SU-DHL-6 (cell line): ENCODE results near the gene HOXD11.

Source experiments
- H2AFZ ChIP-seq: fragments of 200-600 bp; sonication (generic); 2 replicates; pipeline ENCODE4 v1.6.1; 2014; ENCODE audit warnings: low read depth, mild to moderate bottlenecking, moderate library complexity, mixed read lengths, antibody characterized with exemption, low read length; ENCODE audit not compliant: severe bottlenecking
- H3F3A ChIP-seq: fragments of 200-600 bp; shearing (Covaris generic); 2 replicates; pipeline ENCODE4 v1.6.0; 2016; ENCODE audit warnings: antibody characterized with exemption, mild to moderate bottlenecking; ENCODE audit not compliant: insufficient read depth
- H3K27ac ChIP-seq: fragments of 200-600 bp; sonication (generic); 2 replicates; pipeline ENCODE4 v1.5.1; 2016; ENCODE audit warnings: low read depth, mild to moderate bottlenecking, low read length, moderate library complexity, mixed read lengths
- H3K27me3 ChIP-seq: fragments of 200-600 bp; sonication (generic), shearing (Covaris generic); 2 replicates; pipeline ENCODE4 v1.6.0; 2014; ENCODE audit warnings: mild to moderate bottlenecking, low read length
- H3K36me3 ChIP-seq: fragments of 200-600 bp; sonication (generic); 2 replicates; pipeline ENCODE4 v1.6.1; 2014; ENCODE audit warnings: mild to moderate bottlenecking, low read length, mixed read lengths
- H3K4me2 ChIP-seq: fragments of 300-600, 200-600 bp; shearing (Covaris generic), sonication (generic); 2 replicates; pipeline ENCODE4 v1.6.0; 2014; ENCODE audit warnings: low read length, low read depth, mild to moderate bottlenecking; ENCODE audit not compliant: poor library complexity, severe bottlenecking
- H3K4me3 ChIP-seq: fragments of 200-600 bp; sonication (generic); 2 replicates; pipeline ENCODE4 v1.5.1; 2014; ENCODE audit warnings: antibody characterized with exemption, low read length, mild to moderate bottlenecking, mixed read lengths; ENCODE audit not compliant: insufficient read depth, poor library complexity, severe bottlenecking
- H3K79me2 ChIP-seq: fragments of 200-600 bp; sonication (generic); 2 replicates; pipeline ENCODE4 v1.6.1; 2014; ENCODE audit warnings: mild to moderate bottlenecking, low read length, moderate library complexity; ENCODE audit not compliant: insufficient read depth
- H3K9ac ChIP-seq: fragments of 200-600 bp; sonication (generic); 2 replicates; pipeline ENCODE4 v1.7.0; 2014; ENCODE audit warnings: mild to moderate bottlenecking, low read length
- H3K9me2 ChIP-seq: fragments of 200-600 bp; sonication (generic); replicated peaks from 2 replicates; pipeline ENCODE4 v1.6.1; 2014; ENCODE audit warnings: low read length; ENCODE audit not compliant: insufficient read depth
- H3K9me3 ChIP-seq: fragments of 200-600 bp; sonication (generic); 2 replicates; pipeline ENCODE4 v1.6.1; 2014; ENCODE audit warnings: low read length, mixed read lengths; ENCODE audit not compliant: insufficient read depth
- H4K20me1 ChIP-seq: fragments of 200-600 bp; sonication (generic); 2 replicates; pipeline ENCODE4 v1.6.1; 2014; ENCODE audit warnings: low read depth, mild to moderate bottlenecking, antibody characterized with exemption, low read length, moderate library complexity, mixed read lengths
- EZH2phosphoT487 ChIP-seq: fragments of 200-600 bp; sonication (generic), shearing (Covaris generic); conservative IDR thresholded peaks from 2 replicates; pipeline ENCODE4 v1.6.1; 2018; ENCODE audit warnings: mild to moderate bottlenecking, antibody characterized with exemption, low read length, moderate library complexity, mixed read lengths
- TF ChIP-seq, protein P1 (sequence below): fragments of 200-600 bp; sonication (generic); IDR thresholded peaks from one replicate; pipeline ENCODE4 v1.5.1; 2017; ENCODE audit warnings: antibody characterized with exemption, mild to moderate bottlenecking, low read length, moderate library complexity; ENCODE audit not compliant: insufficient read depth, poor library complexity, severe bottlenecking

Gene HOXD11

DNA sequence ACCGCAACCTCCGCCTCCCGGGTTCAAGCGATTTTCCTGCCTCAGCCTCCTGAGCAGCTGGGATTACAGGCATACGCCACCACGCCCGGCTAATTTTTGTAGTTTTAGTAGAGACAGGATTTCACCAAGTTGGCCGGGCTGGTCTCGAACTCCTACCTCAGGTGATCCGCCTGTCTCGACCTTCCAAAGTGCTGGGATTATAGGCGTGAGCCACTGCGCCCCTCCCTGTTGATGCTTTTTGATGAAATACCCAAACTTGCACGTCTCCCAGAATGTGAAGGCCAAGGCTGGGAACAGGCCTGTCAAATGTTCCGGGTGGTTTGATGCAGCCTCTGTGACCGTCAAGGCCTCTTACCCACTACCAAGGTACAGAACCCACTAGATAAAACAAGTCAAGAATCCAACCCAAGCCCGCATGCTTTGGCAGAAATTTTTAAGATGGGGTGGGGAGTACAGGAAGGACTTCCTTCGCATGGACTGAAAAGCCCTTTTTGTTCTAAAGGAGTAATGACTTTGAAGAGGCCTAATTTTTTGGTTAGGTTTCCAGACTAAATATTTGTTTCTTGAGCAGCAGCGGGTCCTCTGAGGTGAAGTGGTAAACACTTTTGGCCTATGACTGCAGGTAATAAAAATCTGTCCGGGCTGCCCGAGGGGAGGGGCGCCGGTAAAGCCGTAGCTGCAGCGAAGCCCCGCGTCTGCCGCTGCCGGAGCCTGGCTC, 19.6 kb upstream of the HOXD11 start:
- H3K4me3 ChIP-seq, result no peak overlapping the region
- H2AFZ ChIP-seq, result no peak overlapping the region
- H3K4me2 ChIP-seq, result no peak overlapping the region
- H3K79me2 ChIP-seq, result no peaks in the 10 kb centered on the region
- H3K36me3 ChIP-seq, result no peaks in the 10 kb centered on the region
- H3K27me3 ChIP-seq, result no peaks in the 10 kb centered on the region
- no peak overlapping the region for H3K27ac ChIP-seq
- H3K9me2 ChIP-seq, result no peaks in the 10 kb centered on the region
- TF ChIP-seq, protein P1, sequence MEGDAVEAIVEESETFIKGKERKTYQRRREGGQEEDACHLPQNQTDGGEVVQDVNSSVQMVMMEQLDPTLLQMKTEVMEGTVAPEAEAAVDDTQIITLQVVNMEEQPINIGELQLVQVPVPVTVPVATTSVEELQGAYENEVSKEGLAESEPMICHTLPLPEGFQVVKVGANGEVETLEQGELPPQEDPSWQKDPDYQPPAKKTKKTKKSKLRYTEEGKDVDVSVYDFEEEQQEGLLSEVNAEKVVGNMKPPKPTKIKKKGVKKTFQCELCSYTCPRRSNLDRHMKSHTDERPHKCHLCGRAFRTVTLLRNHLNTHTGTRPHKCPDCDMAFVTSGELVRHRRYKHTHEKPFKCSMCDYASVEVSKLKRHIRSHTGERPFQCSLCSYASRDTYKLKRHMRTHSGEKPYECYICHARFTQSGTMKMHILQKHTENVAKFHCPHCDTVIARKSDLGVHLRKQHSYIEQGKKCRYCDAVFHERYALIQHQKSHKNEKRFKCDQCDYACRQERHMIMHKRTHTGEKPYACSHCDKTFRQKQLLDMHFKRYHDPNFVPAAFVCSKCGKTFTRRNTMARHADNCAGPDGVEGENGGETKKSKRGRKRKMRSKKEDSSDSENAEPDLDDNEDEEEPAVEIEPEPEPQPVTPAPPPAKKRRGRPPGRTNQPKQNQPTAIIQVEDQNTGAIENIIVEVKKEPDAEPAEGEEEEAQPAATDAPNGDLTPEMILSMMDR, result no peak
- TF ChIP-seq EZH2phosphoT487, result no peak
- H3K9me3 ChIP-seq, result no peaks in the 10 kb centered on the region
- H4K20me1 ChIP-seq, result no peaks in the 10 kb centered on the region
- no peak overlapping the region for H3K9ac ChIP-seq
- H3F3A ChIP-seq, result no peaks in the 10 kb centered on the region

DNA sequence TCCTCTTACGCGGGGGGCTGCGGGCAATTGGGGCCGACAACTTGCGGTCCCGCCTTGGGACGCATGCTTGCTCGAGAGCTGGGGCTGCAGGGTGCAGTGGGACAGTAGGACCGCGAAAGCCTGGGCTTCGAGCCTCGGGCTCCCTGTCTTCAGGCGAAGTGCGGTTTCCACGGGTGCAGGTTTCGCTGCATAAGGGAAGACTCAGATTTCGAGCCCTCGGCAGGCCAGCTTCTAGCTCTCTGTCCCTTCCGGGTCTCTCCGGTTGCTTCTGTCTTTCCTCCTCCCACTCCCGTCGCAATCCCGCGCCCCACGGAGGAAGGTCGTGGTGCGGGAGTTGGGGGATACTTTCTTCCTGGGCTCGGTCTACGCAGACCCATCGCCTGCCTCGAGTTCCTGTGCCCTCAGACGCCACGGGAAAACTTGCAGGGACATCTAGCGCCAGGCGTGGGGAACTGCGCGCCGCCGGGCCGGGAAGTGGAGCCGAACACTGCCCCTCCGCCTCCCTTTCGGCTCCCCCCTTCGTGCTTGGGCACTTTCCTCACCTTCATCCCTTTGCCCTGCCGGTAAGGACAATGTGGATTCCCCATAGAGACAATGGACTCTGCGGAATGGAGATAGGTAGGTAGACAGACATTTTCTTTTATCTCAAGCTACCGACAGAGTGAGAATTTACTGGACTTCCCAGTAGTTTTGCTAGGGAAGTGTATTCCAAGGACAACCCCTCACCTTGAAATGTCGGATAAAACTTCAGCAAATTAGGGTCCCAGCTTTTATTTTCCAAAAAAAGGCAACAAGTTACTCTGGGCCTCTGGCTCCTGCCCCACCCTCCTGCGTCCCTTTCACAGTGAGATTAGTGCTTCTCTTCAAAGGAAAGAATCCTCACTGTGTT, 18.8 kb upstream of the HOXD11 start:
- no peaks in the 10 kb centered on the region for H3K79me2 ChIP-seq
- no peaks in the 10 kb centered on the region for H3K36me3 ChIP-seq
- H3K27ac ChIP-seq, result no peak overlapping the region
- H3K27me3 ChIP-seq, result no peaks in the 10 kb centered on the region
- H3K4me2 ChIP-seq, result no peak overlapping the region
- no peaks in the 10 kb centered on the region for H3K9me2 ChIP-seq
- no peak overlapping the region for H2AFZ ChIP-seq
- H3K4me3 ChIP-seq, result no peak overlapping the region
- no peak overlapping the region for H3K9ac ChIP-seq
- TF ChIP-seq, protein P1, result no peak
- TF ChIP-seq EZH2phosphoT487, result no peak
- no peaks in the 10 kb centered on the region for H4K20me1 ChIP-seq
- H3K9me3 ChIP-seq, result no peaks in the 10 kb centered on the region
- H3F3A ChIP-seq, result no peaks in the 10 kb centered on the region

DNA sequence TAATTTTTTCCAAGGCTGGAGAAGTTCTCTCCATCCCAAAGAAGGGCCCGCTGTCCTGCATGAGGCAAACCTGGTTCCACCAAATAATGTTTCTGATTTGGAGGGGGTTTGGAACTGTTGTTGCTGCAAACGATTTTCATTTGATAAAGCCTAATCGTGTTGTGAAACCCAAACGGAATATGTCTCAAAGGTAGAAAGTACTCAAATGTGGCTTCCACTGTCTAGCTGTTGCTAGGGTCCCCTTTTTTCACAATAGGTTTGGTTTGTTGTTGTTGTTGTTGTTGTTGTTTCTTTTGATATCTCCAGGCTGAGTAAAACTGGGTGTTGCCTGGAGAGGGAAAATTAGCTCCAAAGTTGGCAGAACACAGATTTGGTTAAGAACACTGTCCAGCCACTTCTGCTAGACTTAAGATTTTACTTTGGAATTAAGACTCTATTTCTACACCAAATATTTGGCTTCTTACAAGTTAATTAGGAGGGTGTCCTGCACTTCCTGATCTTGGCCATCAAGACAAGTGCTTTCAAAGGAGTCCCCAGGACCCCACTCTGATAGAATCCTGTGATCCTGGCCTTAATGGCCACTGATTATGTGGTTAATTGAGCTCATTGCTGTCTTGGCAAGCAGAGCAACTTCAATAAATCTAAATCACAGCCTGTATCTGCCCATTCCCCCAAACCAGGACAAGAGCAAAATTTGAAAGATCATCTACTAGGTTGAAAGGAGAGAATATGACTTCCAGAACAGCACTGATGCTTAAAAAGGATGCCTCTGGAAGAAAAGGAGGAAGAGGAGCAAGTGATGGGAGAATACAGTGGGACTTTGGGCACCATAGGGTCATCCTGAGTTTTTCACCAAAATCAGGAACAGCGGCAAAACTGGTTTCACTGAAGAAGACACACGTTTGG, 17.9 kb upstream of the HOXD11 start:
- H3F3A ChIP-seq, result no peaks in the 10 kb centered on the region
- H3K4me3 ChIP-seq, result no peak overlapping the region
- no peaks in the 10 kb centered on the region for H3K36me3 ChIP-seq
- H2AFZ ChIP-seq, result no peak overlapping the region
- H3K9me3 ChIP-seq, result no peaks in the 10 kb centered on the region
- TF ChIP-seq EZH2phosphoT487, result no peak
- TF ChIP-seq, protein P1, result no peak
- no peak overlapping the region for H3K4me2 ChIP-seq
- H3K27me3 ChIP-seq, result no peaks in the 10 kb centered on the region
- H3K79me2 ChIP-seq, result no peaks in the 10 kb centered on the region
- no peaks in the 10 kb centered on the region for H3K9me2 ChIP-seq
- H4K20me1 ChIP-seq, result no peaks in the 10 kb centered on the region
- H3K27ac ChIP-seq, result no peak overlapping the region
- H3K9ac ChIP-seq, result no peak overlapping the region
